Measurements from ENCODE around the gene STAC3.

Gene STAC3

DNA sequence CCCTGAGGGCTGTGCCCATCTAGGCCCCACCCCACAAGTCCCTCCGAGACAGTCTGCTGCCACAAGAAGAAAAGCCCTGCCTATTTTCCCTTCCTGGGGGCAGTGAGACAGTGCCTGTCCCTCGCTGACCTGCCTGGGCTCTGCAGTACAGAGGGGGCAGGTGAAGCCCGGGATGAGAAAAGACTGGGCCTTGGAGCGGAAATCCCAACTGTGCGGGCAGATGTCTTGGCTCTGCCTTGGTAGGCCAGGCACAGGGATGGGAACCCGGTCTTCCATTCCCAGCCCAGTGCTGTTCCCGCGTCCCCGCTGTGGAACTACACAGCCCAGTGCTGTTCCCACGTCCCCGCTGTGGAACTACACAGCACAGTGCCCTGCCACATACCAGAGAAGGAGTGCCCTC, 47.2 kb downstream of the STAC3 start:
- CTCF ChIA-PET = no interaction called here

DNA sequence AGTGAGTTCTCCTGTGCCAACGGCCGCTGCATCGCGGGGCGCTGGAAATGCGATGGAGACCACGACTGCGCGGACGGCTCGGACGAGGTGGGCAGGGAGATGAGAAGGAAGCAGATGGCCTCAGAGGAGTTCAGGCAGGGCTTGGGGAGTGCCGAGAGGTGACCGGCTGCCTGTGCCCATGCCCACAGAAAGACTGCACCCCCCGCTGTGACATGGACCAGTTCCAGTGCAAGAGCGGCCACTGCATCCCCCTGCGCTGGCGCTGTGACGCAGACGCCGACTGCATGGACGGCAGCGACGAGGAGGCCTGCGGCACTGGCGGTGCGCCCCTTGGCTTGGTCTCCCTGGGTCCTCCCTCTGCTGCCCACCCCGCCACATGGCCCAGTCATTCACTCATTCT, 47.8 kb downstream of the STAC3 start:
- CTCF ChIA-PET = no interaction called here
- DNase-seq (ENCODE audit: extremely low spot score) = no peak
- TF ChIP-seq LEF1 (IDR thresholded peaks at IDR 0.05; ENCODE audit: borderline replicate concordance) (no peak), ARNT (IDR thresholded peaks at IDR 0.05) (no peak)
- POLR2A ChIA-PET = no interaction called here

More for the DNA sequence above, 47.2 kb downstream of the STAC3 start:
- no peak for TF ChIP-seq ZNF384 (IDR thresholded peaks at IDR 0.05)
- DNase-seq (ENCODE audit: extremely low spot score) = no peak
- POLR2A ChIA-PET = no interaction called here

DNA sequence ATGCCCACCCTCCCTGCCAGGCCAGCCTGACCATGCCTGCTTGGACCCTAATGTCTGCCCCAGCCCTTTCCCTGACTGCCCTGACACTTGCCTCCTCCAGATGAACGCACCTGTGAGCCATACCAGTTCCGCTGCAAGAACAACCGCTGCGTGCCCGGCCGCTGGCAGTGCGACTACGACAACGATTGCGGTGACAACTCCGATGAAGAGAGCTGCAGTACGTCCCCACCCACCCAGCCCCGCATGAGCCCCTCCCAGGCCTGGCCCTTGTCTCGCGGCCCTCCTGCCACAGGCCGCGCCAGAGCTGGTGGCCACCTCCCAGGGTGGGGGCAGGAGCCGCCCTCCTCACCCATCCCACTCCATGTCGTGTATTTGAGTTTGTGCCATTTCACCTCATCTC, 48.7 kb downstream of the STAC3 start:
- POLR2A ChIA-PET = no interaction called here
- TF ChIP-seq FOXM1 (IDR thresholded peaks at IDR 0.05; ENCODE audit: borderline replicate concordance) (no peak), SP1 (IDR thresholded peaks at IDR 0.05) (no peak), NFRKB (IDR thresholded peaks at IDR 0.05) (no peak), ZNF384 (IDR thresholded peaks at IDR 0.05) (no peak), ELF4 (IDR thresholded peaks at IDR 0.05) (no peak), LEF1 (IDR thresholded peaks at IDR 0.05; ENCODE audit: borderline replicate concordance) (no peak), FOXK2 (IDR thresholded peaks at IDR 0.05) (no peak), BHLHE40 (IDR thresholded peaks at IDR 0.05; ENCODE audit: borderline replicate concordance) (no peak), HDGF (IDR thresholded peaks at IDR 0.05; ENCODE audit: borderline replicate concordance) (no peak)
- no peak for DNase-seq (ENCODE audit: extremely low spot score)
- CTCF ChIA-PET = no interaction called here

DNA sequence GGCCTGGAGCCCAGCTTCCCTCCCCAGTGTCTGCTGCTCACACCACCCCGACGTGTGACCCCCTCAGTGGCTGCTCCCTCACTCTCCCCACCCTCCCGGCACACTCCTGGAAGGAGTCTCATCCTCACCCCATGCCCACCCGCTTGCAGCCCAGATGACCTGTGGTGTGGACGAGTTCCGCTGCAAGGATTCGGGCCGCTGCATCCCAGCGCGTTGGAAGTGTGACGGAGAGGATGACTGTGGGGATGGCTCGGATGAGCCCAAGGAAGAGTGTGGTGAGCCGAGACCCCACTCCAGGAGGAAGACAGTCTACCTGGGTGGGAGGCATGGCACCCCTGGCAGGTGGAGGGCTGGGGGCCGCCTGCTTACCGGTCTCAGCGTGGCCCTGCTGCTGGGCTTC, 49.4 kb downstream of the STAC3 start:
- CTCF ChIA-PET = no interaction called here
- no peak for DNase-seq (ENCODE audit: extremely low spot score)
- TF ChIP-seq ZNF384 (IDR thresholded peaks at IDR 0.05) = no peak
- POLR2A ChIA-PET = no interaction called here

DNA sequence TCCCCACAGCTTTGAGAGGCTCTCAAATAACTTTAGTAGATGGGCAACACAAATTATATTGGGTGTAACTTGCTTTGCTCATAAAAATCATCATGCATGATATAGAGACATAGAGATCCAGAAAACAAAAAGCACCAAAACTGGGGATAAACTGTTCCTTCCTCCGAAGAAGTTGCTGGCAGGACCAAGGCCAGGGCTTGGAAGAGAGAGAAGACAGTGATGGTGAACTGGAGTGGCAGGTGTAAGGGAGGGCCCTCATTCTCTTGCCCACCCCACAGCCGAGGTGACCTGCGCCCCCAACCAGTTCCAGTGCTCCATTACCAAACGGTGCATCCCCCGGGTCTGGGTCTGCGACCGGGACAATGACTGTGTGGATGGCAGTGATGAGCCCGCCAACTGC, 49.8 kb downstream of the STAC3 start:
- DNase-seq (ENCODE audit: extremely low spot score) = no peak
- ChIA-PET CTCF (no interaction called here), POLR2A (no interaction called here)
- TF ChIP-seq CTBP1 (IDR thresholded peaks at IDR 0.05; ENCODE audit: borderline replicate concordance) = no peak
- TF ChIP-seq L3MBTL2 (conservative IDR thresholded peaks at IDR 0.05) = no peak
- TF ChIP-seq ELF4 (IDR thresholded peaks at IDR 0.05) = no peak
- no peak for TF ChIP-seq FOXK2 (IDR thresholded peaks at IDR 0.05)
- TF ChIP-seq SUZ12 (IDR thresholded peaks at IDR 0.05) = no peak
- TF ChIP-seq, protein P1, sequence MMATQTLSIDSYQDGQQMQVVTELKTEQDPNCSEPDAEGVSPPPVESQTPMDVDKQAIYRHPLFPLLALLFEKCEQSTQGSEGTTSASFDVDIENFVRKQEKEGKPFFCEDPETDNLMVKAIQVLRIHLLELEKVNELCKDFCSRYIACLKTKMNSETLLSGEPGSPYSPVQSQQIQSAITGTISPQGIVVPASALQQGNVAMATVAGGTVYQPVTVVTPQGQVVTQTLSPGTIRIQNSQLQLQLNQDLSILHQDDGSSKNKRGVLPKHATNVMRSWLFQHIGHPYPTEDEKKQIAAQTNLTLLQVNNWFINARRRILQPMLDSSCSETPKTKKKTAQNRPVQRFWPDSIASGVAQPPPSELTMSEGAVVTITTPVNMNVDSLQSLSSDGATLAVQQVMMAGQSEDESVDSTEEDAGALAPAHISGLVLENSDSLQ (IDR thresholded peaks at IDR 0.05) = no peak
- TF ChIP-seq ARNT (IDR thresholded peaks at IDR 0.05) = no peak

DNA sequence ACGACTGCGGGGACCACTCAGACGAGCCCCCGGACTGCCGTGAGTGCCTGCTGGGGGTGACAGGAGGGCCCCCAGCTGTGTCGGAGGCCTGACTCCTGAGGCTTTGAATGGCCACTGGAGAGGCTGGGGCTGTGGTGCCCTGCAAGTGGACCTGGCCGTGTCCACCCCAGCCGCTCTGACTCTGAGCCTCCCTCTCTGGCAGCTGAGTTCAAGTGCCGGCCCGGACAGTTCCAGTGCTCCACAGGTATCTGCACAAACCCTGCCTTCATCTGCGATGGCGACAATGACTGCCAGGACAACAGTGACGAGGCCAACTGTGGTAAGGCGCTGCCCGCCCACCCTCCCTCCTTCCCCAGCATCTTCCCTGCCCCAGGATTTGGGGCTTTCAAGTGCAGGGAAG, 50.5 kb downstream of the STAC3 start:
- TF ChIP-seq BHLHE40 (IDR thresholded peaks at IDR 0.05; ENCODE audit: borderline replicate concordance) (no peak), NFRKB (IDR thresholded peaks at IDR 0.05) (no peak), SUZ12 (IDR thresholded peaks at IDR 0.05) (no peak), ELF4 (IDR thresholded peaks at IDR 0.05) (no peak), L3MBTL2 (conservative IDR thresholded peaks at IDR 0.05) (no peak), CTBP1 (IDR thresholded peaks at IDR 0.05; ENCODE audit: borderline replicate concordance) (no peak), ZNF384 (IDR thresholded peaks at IDR 0.05) (no peak), LEF1 (IDR thresholded peaks at IDR 0.05; ENCODE audit: borderline replicate concordance) (no peak), HDGF (IDR thresholded peaks at IDR 0.05; ENCODE audit: borderline replicate concordance) (no peak), FOXA1 (IDR thresholded peaks at IDR 0.05) (no peak)
- TF ChIP-seq, protein P1 (IDR thresholded peaks at IDR 0.05) = no peak
- CTCF ChIA-PET = no interaction called here
- POLR2A ChIA-PET = no interaction called here
- DNase-seq (ENCODE audit: extremely low spot score) = no peak

DNA sequence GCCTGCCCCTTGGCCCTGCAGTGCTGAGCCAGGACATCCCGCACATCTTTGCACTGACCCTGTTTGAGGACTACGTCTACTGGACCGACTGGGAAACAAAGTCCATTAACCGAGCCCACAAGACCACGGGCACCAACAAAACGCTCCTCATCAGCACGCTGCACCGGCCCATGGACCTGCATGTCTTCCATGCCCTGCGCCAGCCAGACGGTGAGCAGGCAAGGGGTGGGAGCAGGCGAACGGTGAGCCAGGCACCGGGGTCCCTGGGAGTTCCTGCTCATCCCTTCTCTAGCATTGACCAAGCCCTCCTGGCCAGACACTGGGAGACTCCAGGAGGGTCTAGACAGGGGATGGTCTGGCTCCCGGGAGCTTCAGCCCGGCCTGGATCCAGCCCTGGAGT, 51.8 kb downstream of the STAC3 start:
- CTCF ChIA-PET = no interaction called here

More for the DNA sequence above, 51.8 kb downstream of the STAC3 start:
- POLR2A ChIA-PET = no interaction called here
- DNase-seq (ENCODE audit: extremely low spot score) = no peak
- TF ChIP-seq HDGF (IDR thresholded peaks at IDR 0.05; ENCODE audit: borderline replicate concordance) = no peak
- TF ChIP-seq CTBP1 (IDR thresholded peaks at IDR 0.05; ENCODE audit: borderline replicate concordance) = no peak
- no peak for TF ChIP-seq FOXK2 (IDR thresholded peaks at IDR 0.05)
- no peak for TF ChIP-seq ELF4 (IDR thresholded peaks at IDR 0.05)
- TF ChIP-seq L3MBTL2 (conservative IDR thresholded peaks at IDR 0.05) = no peak
- no peak for TF ChIP-seq LEF1 (IDR thresholded peaks at IDR 0.05; ENCODE audit: borderline replicate concordance)
- TF ChIP-seq SUZ12 (IDR thresholded peaks at IDR 0.05) = no peak
- TF ChIP-seq TARDBP (IDR thresholded peaks at IDR 0.05) = no peak
- no peak for TF ChIP-seq BHLHE40 (IDR thresholded peaks at IDR 0.05; ENCODE audit: borderline replicate concordance)
- TF ChIP-seq FOXM1 (IDR thresholded peaks at IDR 0.05; ENCODE audit: borderline replicate concordance) = no peak
- no peak for TF ChIP-seq NFRKB (IDR thresholded peaks at IDR 0.05)
- no peak for TF ChIP-seq ARNT (IDR thresholded peaks at IDR 0.05)
- no peak for TF ChIP-seq SP1 (IDR thresholded peaks at IDR 0.05)
- no peak for TF ChIP-seq FOXA1 (IDR thresholded peaks at IDR 0.05)
- TF ChIP-seq, protein P1 (IDR thresholded peaks at IDR 0.05) = no peak
- TF ChIP-seq ZNF384 (IDR thresholded peaks at IDR 0.05) = no peak

Data from HEK293T (cell line).